Naive thymus-derived CD4-positive, alpha-beta T cell (primary cell): ENCODE results near the gene SIDT1. TPM values are rescaled to one million over a fixed set of nuclear protein-coding genes. Genes with fewer than 3 reads are reported as not detected.

Source experiments
- ATAC-seq: fragments of 150-1000 bp; cut with Tn5 transposase; 2 replicates; pipeline ENCODE4 v1.10.0; 2021; ENCODE audit warnings: mild to moderate bottlenecking, moderate library complexity
- CTCF ChIA-PET: fragments of 350-600 bp; sonication (Branson Sonifier 250); formaldehyde crosslinking; loops from one replicate; lab custom pipeline; 2021; ENCODE audit warnings: antibody characterized with exemption; lab: Charles Lee
- POLR2A ChIA-PET: fragments of 350-600 bp; sonication (Branson Sonifier 250); formaldehyde crosslinking; loops from one replicate; lab custom pipeline; 2021; ENCODE audit warnings: antibody characterized with exemption, inconsistent platforms; lab: Charles Lee
- DNase-seq, 9 donors: peaks; one replicate each; pipeline versions ENCODE4 v3.0.0 to v3.0.0-alpha.2; 2020 to 2022; ENCODE audit warnings: mixed read lengths in 1 of 9
- H3K27ac ChIP-seq: one replicate; pipeline ENCODE4 v1.7.0; 2013; ENCODE audit warnings: mild to moderate bottlenecking, low read depth, low read length, moderate library complexity
- H3K27me3 ChIP-seq, 2 donors: one replicate each; pipeline ENCODE4 v1.7.0; 2013; ENCODE audit warnings: low read length in 2 of 2, mild to moderate bottlenecking in 2 of 2, moderate library complexity in 2 of 2; ENCODE audit not compliant: control insufficient read depth in 2 of 2, insufficient read depth in 2 of 2
- H3K36me3 ChIP-seq, 3 experiments: 1 replicate in 2 of 3; 2 replicates in 1 of 3; pipeline ENCODE4 v1.7.0; 2013; ENCODE audit warnings: low read length in 3 of 3, mild to moderate bottlenecking in 3 of 3, moderate library complexity in 1 of 3; ENCODE audit not compliant: insufficient read depth in 3 of 3, control insufficient read depth in 2 of 3
- H3K4me1 ChIP-seq, 2 donors: one replicate each; pipeline ENCODE4 v1.7.0; 2013; ENCODE audit warnings: low read length in 2 of 2, mild to moderate bottlenecking in 2 of 2, moderate library complexity in 1 of 2; ENCODE audit not compliant: control insufficient read depth in 2 of 2, insufficient read depth in 2 of 2
- H3K4me3 ChIP-seq: 2 replicates; pipeline ENCODE4 v1.7.0; 2013; ENCODE audit warnings: mild to moderate bottlenecking, low read length
- H3K9me3 ChIP-seq, 3 experiments: 1 replicate in 2 of 3; 2 replicates in 1 of 3; pipeline ENCODE4 v1.7.0; 2013; ENCODE audit warnings: low read length in 3 of 3; ENCODE audit not compliant: control insufficient read depth in 2 of 3
- H3K27ac Mint-ChIP-seq, 9 donors: one replicate each; pipeline ENCODE4 v1.8.0; 2020 to 2022; ENCODE audit warnings: mixed read lengths in 9 of 9, mild to moderate bottlenecking in 8 of 9, moderate library complexity in 5 of 9, inconsistent platforms in 2 of 9
- H3K27me3 Mint-ChIP-seq, 5 donors: one replicate each; pipeline ENCODE4 v1.8.0; 2021 to 2022; ENCODE audit warnings: mixed read lengths in 5 of 5, mild to moderate bottlenecking in 1 of 5
- H3K36me3 Mint-ChIP-seq, 5 donors: one replicate each; pipeline ENCODE4 v1.8.0; 2020 to 2022; ENCODE audit warnings: mixed read lengths in 5 of 5, mild to moderate bottlenecking in 3 of 5, inconsistent platforms in 1 of 5
- H3K4me1 Mint-ChIP-seq, 7 donors: one replicate each; pipeline ENCODE4 v1.8.0; 2020 to 2022; ENCODE audit warnings: mixed read lengths in 7 of 7, mild to moderate bottlenecking in 3 of 7, inconsistent platforms in 1 of 7
- H3K4me3 Mint-ChIP-seq, 10 donors: one replicate each; pipeline ENCODE4 v1.8.0; 2020 to 2022; ENCODE audit warnings: mild to moderate bottlenecking in 10 of 10, mixed read lengths in 10 of 10, moderate library complexity in 6 of 10, inconsistent platforms in 2 of 10
- H3K9me3 Mint-ChIP-seq, 11 donors: one replicate each; pipeline ENCODE4 v1.8.0; 2020 to 2022; ENCODE audit warnings: mixed read lengths in 11 of 11, mild to moderate bottlenecking in 4 of 11, inconsistent platforms in 1 of 11, moderate library complexity in 1 of 11
- intact Hi-C, 2 donors: fragments of 100-400 bp; cut with micrococcal nuclease; formaldehyde crosslinking; loops; one replicate each; pipeline ENCODE4 v1.15.1; 2023
- polyA plus RNA-seq, 2 donors: library from polyadenylated mRNA; unstranded; fragments of 300-500 nt; fragmentation: Illumina TruSeq; gene quantifications; one replicate each; pipeline ENCODE4 v1.2.3, GENCODE V29; 2021
- total RNA-seq, 6 experiments: library from RNA in 5 of 6; stranded (reverse) in 5 of 6; gene quantifications; 1 replicate in 5 of 6; 2 replicates in 1 of 6; pipeline ENCODE4 v1.2.3 and lab custom pipeline; 2021 to 2026

Gene SIDT1
- total and polyA plus RNA-seq, 7 experiments from 2014 or later, result 19.9 to 65.7 (median 58.5) TPM

DNA sequence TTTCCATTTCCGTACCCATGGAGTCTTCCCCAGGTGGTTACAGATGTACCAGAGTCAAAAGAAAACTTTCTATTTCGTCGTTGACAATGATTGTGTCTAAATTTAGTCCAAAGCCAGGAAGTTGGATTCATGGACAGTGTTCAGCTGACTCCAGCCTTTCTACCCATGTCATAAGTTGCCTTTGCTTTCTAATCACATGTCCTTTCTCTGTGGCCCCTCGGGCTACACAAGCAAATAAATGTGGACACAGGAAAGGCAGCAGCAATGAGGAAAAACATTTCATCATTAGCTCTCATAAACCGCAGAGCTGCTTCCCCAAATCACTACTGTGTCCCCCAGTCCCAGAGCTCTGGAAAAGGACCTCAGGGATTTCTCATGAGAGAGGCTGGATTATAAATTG is 82.0 kb downstream of the SIDT1 start:
- H3K9me3 ChIP-seq, result no peaks in the 10 kb centered on the region
- H3K36me3 Mint-ChIP-seq, result peaks cover 9 to 64% (median 31%) of the 10 kb centered on the region in 5 donors
- CTCF ChIA-PET, result no interaction called here
- no peak for DNase-seq
- intact Hi-C loops, result no loop called here
- POLR2A ChIA-PET, result no interaction called here
- H3K4me3 Mint-ChIP-seq, result no peak overlapping the region
- no peaks in the 10 kb centered on the region for H3K9me3 Mint-ChIP-seq
- no peak overlapping the region for H3K4me3 ChIP-seq
- no peaks in the 10 kb centered on the region for H3K27me3 Mint-ChIP-seq
- peaks cover 19 to 90% (median 26%) of the 10 kb centered on the region in 3 experiments for H3K36me3 ChIP-seq
- no peaks in the 10 kb centered on the region for H3K4me1 ChIP-seq
- H3K27ac Mint-ChIP-seq, result no peak overlapping the region
- peaks cover 0 to 2% (median 0%) of the 10 kb centered on the region in 7 donors for H3K4me1 Mint-ChIP-seq
- no peak for ATAC-seq
- H3K27ac ChIP-seq, result no peak overlapping the region
- H3K27me3 ChIP-seq, result no peaks in the 10 kb centered on the region

DNA sequence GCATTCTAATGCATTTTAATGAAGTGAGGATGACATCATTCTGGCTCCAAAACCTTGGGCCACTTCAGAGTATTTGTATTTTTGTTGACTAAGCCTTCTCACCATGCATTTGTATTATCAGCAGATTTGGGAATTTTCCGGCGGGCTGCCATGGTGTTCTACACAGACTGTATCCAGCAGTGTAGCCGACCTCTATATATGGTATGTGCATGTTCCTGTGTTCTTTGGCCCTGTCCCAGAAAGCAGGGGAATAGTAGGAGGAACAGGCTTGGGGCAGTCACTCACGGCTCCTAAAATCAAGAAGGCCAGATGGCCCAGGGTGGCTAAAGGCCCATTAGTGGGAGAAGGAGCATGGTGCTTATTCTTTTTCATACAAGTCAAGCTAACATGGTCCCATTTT is 83.6 kb downstream of the SIDT1 start:
- Histone ChIP-seq H3K4me3 (no peak overlapping the region), H3K27me3 (no peaks in the 10 kb centered on the region), H3K36me3 (peaks cover 29 to 88% (median 30%) of the 10 kb centered on the region in 3 experiments), H3K9me3 (no peaks in the 10 kb centered on the region), H3K4me1 (no peaks in the 10 kb centered on the region), H3K27ac (no peak overlapping the region)
- intact Hi-C loops, result no loop called here
- Mint-ChIP-seq H3K9me3 (no peaks in the 10 kb centered on the region), H3K27me3 (no peaks in the 10 kb centered on the region), H3K4me3 (no peak overlapping the region), H3K36me3 (peaks cover 7 to 66% (median 34%) of the 10 kb centered on the region in 5 donors), H3K4me1 (peaks cover 0 to 2% (median 0%) of the 10 kb centered on the region in 7 donors), H3K27ac (no peak overlapping the region)
- ChIA-PET CTCF (interaction anchor here (0.6 kb wide), 2 partner anchors 10 to 223 kb away, joined by 3 to 4 read pairs; partner anchors contain the start of gene GRAMD1C), POLR2A (no interaction called here)
- no peak for DNase-seq
- no peak for ATAC-seq

DNA sequence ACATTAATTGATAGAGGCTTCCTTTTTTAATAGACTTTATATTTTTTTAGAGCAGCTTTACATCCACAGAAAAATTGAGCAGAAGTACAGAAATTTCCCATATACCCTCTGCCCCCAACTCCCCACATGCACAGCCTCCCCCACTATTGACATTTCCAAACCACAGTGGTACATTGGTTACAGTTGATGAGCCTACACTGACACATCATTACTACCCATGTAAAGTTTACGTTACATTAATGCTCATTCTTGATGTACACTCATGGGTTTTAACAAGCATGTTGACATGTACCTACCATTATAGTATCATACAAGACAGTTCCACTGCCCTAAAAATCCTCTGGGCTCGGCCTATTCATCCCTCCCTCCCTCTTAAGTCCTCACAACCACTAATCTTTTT is 85.4 kb downstream of the SIDT1 start:
- H3K36me3 ChIP-seq, result peaks cover 18 to 81% (median 24%) of the 10 kb centered on the region in 3 experiments
- intact Hi-C loops, result no loop called here
- peaks cover 7 to 56% (median 29%) of the 10 kb centered on the region in 5 donors for H3K36me3 Mint-ChIP-seq

DNA sequence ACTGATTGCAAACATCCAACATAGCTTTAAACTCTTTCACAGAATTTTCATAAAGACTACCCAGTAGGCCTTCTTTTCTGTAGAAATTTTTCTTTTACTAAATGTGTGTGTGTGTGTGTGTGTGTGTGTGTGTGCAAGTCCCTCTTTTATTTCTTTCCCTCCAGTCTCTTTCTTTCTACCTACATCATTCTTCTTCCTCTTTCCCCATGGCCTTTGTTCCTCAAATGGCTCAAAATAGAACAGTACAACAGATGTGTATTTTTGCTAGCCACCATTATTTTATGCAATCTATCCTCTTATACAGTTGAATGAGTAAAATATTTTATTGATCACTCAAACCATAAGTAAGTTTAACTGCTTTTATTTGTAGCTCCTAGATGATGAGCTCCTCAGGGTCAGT is 87.7 kb downstream of the SIDT1 start:
- Mint-ChIP-seq H3K9me3 (no peaks in the 10 kb centered on the region), H3K4me1 (peaks cover 0 to 2% (median 0%) of the 10 kb centered on the region in 7 donors), H3K27ac (no peak overlapping the region), H3K4me3 (no peak overlapping the region), H3K27me3 (no peaks in the 10 kb centered on the region), H3K36me3 (peaks cover 11 to 59% (median 32%) of the 10 kb centered on the region in 5 donors)
- ATAC-seq, result no peak
- Histone ChIP-seq H3K36me3 (peaks cover 16 to 78% (median 17%) of the 10 kb centered on the region in 3 experiments), H3K4me1 (no peaks in the 10 kb centered on the region), H3K9me3 (no peaks in the 10 kb centered on the region), H3K4me3 (no peak overlapping the region), H3K27ac (no peak overlapping the region), H3K27me3 (no peaks in the 10 kb centered on the region)
- POLR2A ChIA-PET, result no interaction called here
- CTCF ChIA-PET, result no interaction called here
- intact Hi-C loops, result no loop called here
- no peak for DNase-seq

More for the DNA sequence above, 85.4 kb downstream of the SIDT1 start:
- no peak overlapping the region for H3K27ac ChIP-seq
- H3K27me3 ChIP-seq, result no peaks in the 10 kb centered on the region
- no peaks in the 10 kb centered on the region for H3K4me1 ChIP-seq
- ATAC-seq (no peak), DNase-seq (no peak)
- Mint-ChIP-seq H3K27me3 (no peaks in the 10 kb centered on the region), H3K4me1 (peaks cover 0 to 2% (median 0%) of the 10 kb centered on the region in 7 donors), H3K4me3 (no peak overlapping the region), H3K9me3 (no peaks in the 10 kb centered on the region), H3K27ac (peak overlapping the region in 1 of 9 donors; percentile 21)
- no peaks in the 10 kb centered on the region for H3K9me3 ChIP-seq
- CTCF ChIA-PET, result interaction anchor here (1.1 kb wide), 1 partner anchor 13 kb away, joined by 3 read pairs; no protein-coding TSS in a partner anchor
- H3K4me3 ChIP-seq, result no peak overlapping the region
- POLR2A ChIA-PET, result no interaction called here

DNA sequence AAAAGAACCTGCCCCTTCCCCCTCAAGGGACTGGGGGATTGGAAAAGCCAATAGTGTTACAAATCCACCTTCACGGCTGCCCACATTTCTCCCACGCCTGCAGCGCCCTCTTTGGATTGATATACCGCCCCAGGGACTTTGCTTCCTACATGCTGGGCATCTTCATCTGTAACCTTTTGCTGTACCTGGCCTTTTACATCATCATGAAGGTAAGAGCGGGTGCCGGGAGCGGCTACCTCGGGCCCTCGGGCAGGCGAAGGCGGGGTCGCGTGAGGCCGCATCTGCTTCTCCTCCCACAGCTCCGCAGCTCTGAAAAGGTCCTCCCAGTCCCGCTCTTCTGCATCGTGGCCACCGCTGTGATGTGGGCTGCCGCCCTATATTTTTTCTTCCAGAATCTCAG is 91.0 kb downstream of the SIDT1 start:
- Histone ChIP-seq H3K27ac (no peak overlapping the region), H3K4me3 (no peak overlapping the region), H3K36me3 (peaks cover 7 to 75% (median 22%) of the 10 kb centered on the region in 3 experiments), H3K27me3 (no peaks in the 10 kb centered on the region), H3K9me3 (no peaks in the 10 kb centered on the region), H3K4me1 (no peaks in the 10 kb centered on the region)
- ChIA-PET POLR2A (no interaction called here), CTCF (no interaction called here)
- Mint-ChIP-seq H3K36me3 (peaks cover 18 to 63% (median 43%) of the 10 kb centered on the region in 5 donors), H3K27ac (no peak overlapping the region), H3K4me3 (no peak overlapping the region), H3K27me3 (no peaks in the 10 kb centered on the region), H3K9me3 (no peaks in the 10 kb centered on the region), H3K4me1 (peaks cover 0 to 13% (median 4%) of the 10 kb centered on the region in 7 donors)
- DNase-seq (no peak), ATAC-seq (no peak)
- intact Hi-C loops, result no loop called here

DNA sequence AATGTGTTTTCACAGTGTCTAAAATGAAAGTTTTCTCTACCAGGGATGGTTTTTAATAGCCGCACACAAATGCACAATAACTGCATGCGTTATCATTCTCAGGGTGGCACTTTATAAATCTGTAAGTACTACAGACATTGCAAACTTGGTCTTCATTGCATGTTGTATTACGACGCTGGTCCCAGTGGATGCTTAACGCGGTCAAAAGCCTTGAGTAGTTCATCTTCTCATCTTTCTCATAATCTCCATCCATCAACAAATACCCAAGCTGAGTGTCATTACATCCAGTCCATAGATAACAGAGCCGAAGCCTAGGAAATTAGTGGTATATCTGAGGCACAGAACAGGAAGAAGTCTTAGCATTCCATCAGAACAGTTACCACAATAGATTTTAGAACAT is 91.5 kb downstream of the SIDT1 start:
- H3K36me3 Mint-ChIP-seq, result peaks cover 18 to 68% (median 43%) of the 10 kb centered on the region in 5 donors
- H3K9me3 Mint-ChIP-seq, result no peaks in the 10 kb centered on the region

DNA sequence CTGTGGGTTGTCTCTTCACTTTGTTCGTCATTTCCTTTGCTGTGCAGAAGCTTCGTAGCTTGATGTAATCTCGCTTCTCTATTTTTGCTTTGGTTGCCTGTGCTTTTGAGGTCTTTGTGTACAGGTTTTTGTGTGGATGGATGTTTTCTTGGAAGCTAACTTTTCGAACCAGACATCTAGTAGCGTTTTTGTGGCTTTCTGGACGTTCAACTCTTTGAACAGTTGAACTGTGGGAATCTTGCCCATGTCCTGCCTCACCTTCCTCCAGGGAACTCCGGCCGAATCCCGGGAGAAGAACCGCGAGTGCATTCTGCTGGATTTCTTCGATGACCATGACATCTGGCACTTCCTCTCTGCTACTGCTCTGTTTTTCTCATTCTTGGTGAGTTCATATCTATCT is 93.5 kb downstream of the SIDT1 start:
- intact Hi-C loops, result loop anchor here (1.0 to 2.0 kb wide), 2 partner anchors 131 kb away; no protein-coding TSS in a partner anchor
- H3K27ac ChIP-seq, result no peak overlapping the region
- H3K27me3 ChIP-seq, result no peaks in the 10 kb centered on the region
- ATAC-seq, result no peak
- POLR2A ChIA-PET, result no interaction called here
- H3K9me3 Mint-ChIP-seq, result no peaks in the 10 kb centered on the region
- CTCF ChIA-PET, result interaction anchor here (0.6 to 0.9 kb wide), 3 partner anchors 10 to 48 kb away, joined by 3 to 4 read pairs (median 3); no protein-coding TSS in a partner anchor
- H3K4me1 Mint-ChIP-seq, result peaks cover 0 to 13% (median 4%) of the 10 kb centered on the region in 7 donors
- H3K36me3 ChIP-seq, result peaks cover 0 to 70% (median 14%) of the 10 kb centered on the region in 3 experiments
- no peak for DNase-seq
- H3K27ac Mint-ChIP-seq, result peak overlapping the region in 7 of 9 donors; percentile 9 to 58 (median 33)
- no peaks in the 10 kb centered on the region for H3K9me3 ChIP-seq
- H3K36me3 Mint-ChIP-seq, result peaks cover 16 to 69% (median 38%) of the 10 kb centered on the region in 5 donors
- H3K4me3 Mint-ChIP-seq, result peak overlapping the region in 1 of 10 donors; percentile 2
- no peaks in the 10 kb centered on the region for H3K4me1 ChIP-seq
- H3K27me3 Mint-ChIP-seq, result no peaks in the 10 kb centered on the region
- no peak overlapping the region for H3K4me3 ChIP-seq

More for the DNA sequence above, 91.5 kb downstream of the SIDT1 start:
- Histone ChIP-seq H3K9me3 (no peaks in the 10 kb centered on the region), H3K27ac (no peak overlapping the region), H3K4me1 (no peaks in the 10 kb centered on the region), H3K27me3 (no peaks in the 10 kb centered on the region), H3K4me3 (no peak overlapping the region), H3K36me3 (peaks cover 7 to 76% (median 22%) of the 10 kb centered on the region in 3 experiments)
- Mint-ChIP-seq H3K27me3 (no peaks in the 10 kb centered on the region), H3K4me1 (peaks cover 0 to 13% (median 4%) of the 10 kb centered on the region in 7 donors), H3K27ac (no peak overlapping the region), H3K4me3 (no peak overlapping the region)
- POLR2A ChIA-PET, result no interaction called here
- CTCF ChIA-PET, result no interaction called here
- ATAC-seq (no peak), DNase-seq (no peak)
- intact Hi-C loops, result no loop called here
